ENCODE results near the gene KCNC4. TPM values are rescaled to one million over a fixed set of nuclear protein-coding genes. Genes with fewer than 3 reads are reported as not detected.

The KCNC4 gene
- total and polyA plus RNA-seq, 2 of the 13 experiments (the other 11 are each of a cell fraction or from before 2014, with no cell fraction given): 0.24 to 0.66 TPM

DNA sequence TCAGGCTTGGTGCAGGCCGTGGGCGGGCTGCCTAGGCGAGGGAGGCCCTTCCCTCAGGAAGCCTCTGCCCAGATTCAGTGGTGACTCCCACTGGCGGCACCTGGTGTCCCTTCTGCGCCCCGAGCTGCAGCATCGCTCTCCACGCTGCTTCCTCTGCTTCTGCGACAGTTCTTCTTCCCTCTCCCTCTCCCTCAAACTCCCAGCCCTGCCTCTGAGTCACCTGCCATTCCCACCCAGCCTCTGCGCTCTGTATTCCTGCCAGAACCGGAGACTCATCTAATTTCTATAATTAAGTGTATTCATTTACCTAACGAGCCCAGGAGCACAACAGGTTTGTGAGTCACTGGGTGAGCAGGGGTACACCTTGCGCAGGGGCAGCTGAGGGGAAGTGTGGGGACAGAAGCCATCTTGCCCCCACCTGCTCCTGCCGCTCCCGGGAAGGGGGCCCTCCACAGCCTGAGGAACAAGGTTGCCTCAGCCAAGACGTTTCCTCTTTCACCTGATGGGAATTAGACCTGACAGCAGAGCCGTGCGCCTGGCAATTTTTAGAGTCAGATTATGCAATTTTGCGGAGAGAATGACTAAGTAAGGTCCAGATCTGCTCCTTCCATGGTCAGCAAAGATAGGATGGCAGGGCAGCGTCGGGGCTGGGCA lies 19.4 kb downstream of the KCNC4 start:
- 43% methylated on average over 17 of the region's 21 CpGs for WGBS (ENCODE audit: low lambda C conversion rate)
- ATAC-seq (no peak), FAIRE-seq (no peak), DNase-seq (ENCODE audit: low spot score) (no peak)
- Histone ChIP-seq H3K79me2 (ENCODE audit: insufficient read depth, low read length) (no peaks in the 10 kb centered on the region), H3K27ac (ENCODE audit: extremely low read length, insufficient read depth, low read length) (no peak overlapping the region), H3K9ac (ENCODE audit: insufficient read depth, low read depth, low read length) (no peak overlapping the region), H3K4me3 (replicated peaks in 1 of 3; ENCODE audit: insufficient read depth in 1 of 3, low read depth in 2 of 3, low read length in 3 of 3) (no peak overlapping the region), H2AFZ (ENCODE audit: low read length) (no peak overlapping the region), H3K27me3 (ENCODE audit: control insufficient read depth in 1 of 2, insufficient read depth in 2 of 2, low read length in 2 of 2) (peaks cover 0 to 10% of the 10 kb centered on the region in 2 experiments; a peak in 4 of 5 replicates), H3K36me3 (replicated peaks in 1 of 2; ENCODE audit: control insufficient read depth in 1 of 2, insufficient read depth in 2 of 2, low read length in 2 of 2) (no peaks in the 10 kb centered on the region), H3K4me1 (ENCODE audit: insufficient read depth, low read length) (peaks cover 8% of the 10 kb centered on the region; the same call in 1 of the 2 replicates), H3K4me2 (ENCODE audit: low read depth, low read length) (no peak overlapping the region), H3K9me3 (ENCODE audit: low read length) (no peaks in the 10 kb centered on the region), H4K20me1 (ENCODE audit: insufficient read depth, low read length) (no peaks in the 10 kb centered on the region)
- intact Hi-C loops (cut with micrococcal nuclease; ENCODE audit: unreplicated experiment) (loop anchor here (1.0 kb wide), 1 partner anchor 19 kb away; the partner anchor contains the start of gene KCNC4), in situ Hi-C loops (cut with HindIII; ENCODE audit: extremely low pct_ligation_motif_present, low pct_unique_long_range_greater_than_20kb) (no loop called here)
- POLR2A ChIA-PET: no interaction called here
- CTCF ChIA-PET (ENCODE audit: low intra/inter-chr PET ratio, low total read pairs): no interaction called here
- no TSS peak for BruUV-seq (replicated peaks)
- TF ChIP-seq ZKSCAN5 (CRISPR knock-in tag; IDR thresholded peaks at IDR 0.05) (no peak), ZNF891 (CRISPR knock-in tag; IDR thresholded peaks at IDR 0.05) (no peak)
- TF ChIP-seq, protein P1, sequence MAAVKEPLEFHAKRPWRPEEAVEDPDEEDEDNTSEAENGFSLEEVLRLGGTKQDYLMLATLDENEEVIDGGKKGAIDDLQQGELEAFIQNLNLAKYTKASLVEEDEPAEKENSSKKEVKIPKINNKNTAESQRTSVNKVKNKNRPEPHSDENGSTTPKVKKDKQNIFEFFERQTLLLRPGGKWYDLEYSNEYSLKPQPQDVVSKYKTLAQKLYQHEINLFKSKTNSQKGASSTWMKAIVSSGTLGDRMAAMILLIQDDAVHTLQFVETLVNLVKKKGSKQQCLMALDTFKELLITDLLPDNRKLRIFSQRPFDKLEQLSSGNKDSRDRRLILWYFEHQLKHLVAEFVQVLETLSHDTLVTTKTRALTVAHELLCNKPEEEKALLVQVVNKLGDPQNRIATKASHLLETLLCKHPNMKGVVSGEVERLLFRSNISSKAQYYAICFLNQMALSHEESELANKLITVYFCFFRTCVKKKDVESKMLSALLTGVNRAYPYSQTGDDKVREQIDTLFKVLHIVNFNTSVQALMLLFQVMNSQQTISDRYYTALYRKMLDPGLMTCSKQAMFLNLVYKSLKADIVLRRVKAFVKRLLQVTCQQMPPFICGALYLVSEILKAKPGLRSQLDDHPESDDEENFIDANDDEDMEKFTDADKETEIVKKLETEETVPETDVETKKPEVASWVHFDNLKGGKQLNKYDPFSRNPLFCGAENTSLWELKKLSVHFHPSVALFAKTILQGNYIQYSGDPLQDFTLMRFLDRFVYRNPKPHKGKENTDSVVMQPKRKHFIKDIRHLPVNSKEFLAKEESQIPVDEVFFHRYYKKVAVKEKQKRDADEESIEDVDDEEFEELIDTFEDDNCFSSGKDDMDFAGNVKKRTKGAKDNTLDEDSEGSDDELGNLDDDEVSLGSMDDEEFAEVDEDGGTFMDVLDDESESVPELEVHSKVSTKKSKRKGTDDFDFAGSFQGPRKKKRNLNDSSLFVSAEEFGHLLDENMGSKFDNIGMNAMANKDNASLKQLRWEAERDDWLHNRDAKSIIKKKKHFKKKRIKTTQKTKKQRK (IDR thresholded peaks at IDR 0.05; ENCODE audit: low read length): no peak
